Natural killer cell (primary cell): Measurements from ENCODE around the gene MOB4. TPM values are rescaled to one million over a fixed set of nuclear protein-coding genes. Genes with fewer than 3 reads are reported as not detected.
A peak's percentile ranks its signal among the peaks of the same experiment; 100 is the strongest.

Source experiments
- ATAC-seq, 3 donors: fragments of 150-1000 bp in 2 of 3; fragments of 200-7000 bp in 1 of 3; cut with Tn5 transposase; 1 replicate in 1 of 3; 2 replicates in 2 of 3; pipeline ENCODE4 v1.10.0; 2021; ENCODE audit warnings: mild to moderate bottlenecking in 2 of 3, moderate library complexity in 2 of 3
- DNase-seq, 2 donors: peaks; one replicate each; pipeline versions ENCODE4 v3.0.0 to v3.0.0-alpha.2; 2013 to 2021; ENCODE audit warnings: mixed read lengths in 1 of 2
- H3K27ac ChIP-seq: one replicate; pipeline ENCODE4 v1.5.1; 2013; ENCODE audit warnings: mild to moderate bottlenecking, low read length
- H3K27me3 ChIP-seq: one replicate; pipeline ENCODE4 v1.6.1; 2013; ENCODE audit warnings: low read length; ENCODE audit not compliant: control insufficient read depth, insufficient read depth
- H3K36me3 ChIP-seq: one replicate; pipeline ENCODE4 v1.6.1; 2013; ENCODE audit warnings: low read length; ENCODE audit not compliant: control insufficient read depth, insufficient read depth
- H3K4me1 ChIP-seq: one replicate; pipeline ENCODE4 v1.6.1; 2013; ENCODE audit warnings: low read length; ENCODE audit not compliant: control insufficient read depth, insufficient read depth
- H3K4me3 ChIP-seq: one replicate; pipeline ENCODE4 v1.5.1; 2013; ENCODE audit warnings: low read length
- H3K9me3 ChIP-seq: one replicate; pipeline ENCODE4 v1.6.1; 2013; ENCODE audit warnings: low read length; ENCODE audit not compliant: control insufficient read depth, insufficient read depth
- H3K27ac Mint-ChIP-seq, 2 donors: one replicate each; pipeline ENCODE4 v1.8.0; 2022; ENCODE audit warnings: mild to moderate bottlenecking in 2 of 2, mixed read lengths in 2 of 2, moderate library complexity in 1 of 2
- H3K27me3 Mint-ChIP-seq, 2 donors: one replicate each; pipeline ENCODE4 v1.8.0; 2022; ENCODE audit warnings: low read depth in 2 of 2, mixed read lengths in 2 of 2
- H3K36me3 Mint-ChIP-seq: one replicate; pipeline ENCODE4 v1.8.0; 2022; ENCODE audit warnings: mixed read lengths
- H3K4me1 Mint-ChIP-seq, 2 donors: one replicate each; pipeline ENCODE4 v1.8.0; 2022; ENCODE audit warnings: mixed read lengths in 2 of 2
- H3K4me3 Mint-ChIP-seq: one replicate; pipeline ENCODE4 v1.8.0; 2022; ENCODE audit warnings: mild to moderate bottlenecking, moderate library complexity, mixed read lengths
- H3K9me3 Mint-ChIP-seq, 2 donors: one replicate each; pipeline ENCODE4 v1.8.0; 2022; ENCODE audit warnings: mixed read lengths in 2 of 2
- WGBS: methylation state at CpG from one replicate; pipeline ENCODE4 v1.1.7; 2013; ENCODE audit warnings: missing lambda C conversion rate; ENCODE audit not compliant: insufficient coverage; 5-methylcytosine and 5-hydroxymethylcytosine counted together
- intact Hi-C: fragments of 100-400 bp; cut with micrococcal nuclease; formaldehyde crosslinking; loops from one replicate; pipeline ENCODE4 v1.14.2; 2022
- total RNA-seq, 4 donors: library from RNA; stranded (reverse); fragments of 120-200 nt in 1 of 4; gene quantifications; one replicate each; pipeline versions ENCODE4 v1.2.3 to v1.2.4, GENCODE V29; 2013 to 2022
- TF ChIP-seq, protein P1 (sequence below): fragments of 200-600 bp; IDR thresholded peaks from one replicate; pipeline ENCODE4 v1.8.0; 2022; ENCODE audit warnings: antibody characterized with exemption

Gene MOB4
- total RNA-seq, 3 donors from 2014 or later (not counting 1 experiment from before 2014, with no cell fraction given): 27.1 to 40.0 (median 34.9) TPM

DNA sequence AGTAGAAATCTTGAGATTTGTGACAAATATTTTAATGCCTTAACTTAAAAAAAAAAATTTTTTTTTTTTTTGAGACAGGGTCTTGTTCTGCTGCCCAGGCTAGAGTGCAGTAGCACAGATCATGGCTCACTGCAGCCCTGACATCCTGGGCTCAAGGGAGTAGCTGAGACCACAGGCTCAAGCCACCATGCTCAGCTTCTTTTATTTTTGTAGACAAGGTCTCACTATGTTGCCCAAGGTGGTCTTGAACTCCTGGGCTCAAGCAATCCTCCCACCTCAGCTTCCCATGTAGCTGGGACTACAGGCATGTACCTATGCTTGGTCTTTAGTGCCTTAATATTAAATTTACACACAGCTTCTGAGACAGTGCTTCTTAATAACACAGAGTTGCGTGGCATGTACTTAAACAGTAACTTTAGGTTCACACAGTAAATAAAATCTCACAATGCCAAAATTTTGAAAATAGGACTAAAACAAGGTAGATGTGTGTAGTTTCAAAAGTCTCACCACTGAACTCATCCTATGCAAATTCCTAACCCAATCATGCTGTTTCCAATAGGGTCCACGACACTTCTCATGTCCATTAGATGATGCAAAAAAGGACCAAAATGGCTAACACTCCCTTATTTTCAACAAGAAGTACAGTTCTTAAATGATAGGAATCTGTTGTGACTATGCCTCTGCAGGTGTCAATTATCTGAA lies 20.3 kb upstream of the MOB4 start:
- H3K4me1 ChIP-seq: peaks cover 13% of the 10 kb centered on the region
- WGBS: 75% methylated on average over 1 of the region's 2 CpGs
- Mint-ChIP-seq H3K36me3 (peaks cover 7% of the 10 kb centered on the region), H3K9me3 (no peaks in the 10 kb centered on the region), H3K27me3 (no peaks in the 10 kb centered on the region), H3K4me3 (no peak overlapping the region), H3K27ac (peak overlapping the region in 1 of 2 donors; percentile 41), H3K4me1 (peaks cover 21 to 29% of the 10 kb centered on the region in 2 donors)
- TF ChIP-seq, protein P1, sequence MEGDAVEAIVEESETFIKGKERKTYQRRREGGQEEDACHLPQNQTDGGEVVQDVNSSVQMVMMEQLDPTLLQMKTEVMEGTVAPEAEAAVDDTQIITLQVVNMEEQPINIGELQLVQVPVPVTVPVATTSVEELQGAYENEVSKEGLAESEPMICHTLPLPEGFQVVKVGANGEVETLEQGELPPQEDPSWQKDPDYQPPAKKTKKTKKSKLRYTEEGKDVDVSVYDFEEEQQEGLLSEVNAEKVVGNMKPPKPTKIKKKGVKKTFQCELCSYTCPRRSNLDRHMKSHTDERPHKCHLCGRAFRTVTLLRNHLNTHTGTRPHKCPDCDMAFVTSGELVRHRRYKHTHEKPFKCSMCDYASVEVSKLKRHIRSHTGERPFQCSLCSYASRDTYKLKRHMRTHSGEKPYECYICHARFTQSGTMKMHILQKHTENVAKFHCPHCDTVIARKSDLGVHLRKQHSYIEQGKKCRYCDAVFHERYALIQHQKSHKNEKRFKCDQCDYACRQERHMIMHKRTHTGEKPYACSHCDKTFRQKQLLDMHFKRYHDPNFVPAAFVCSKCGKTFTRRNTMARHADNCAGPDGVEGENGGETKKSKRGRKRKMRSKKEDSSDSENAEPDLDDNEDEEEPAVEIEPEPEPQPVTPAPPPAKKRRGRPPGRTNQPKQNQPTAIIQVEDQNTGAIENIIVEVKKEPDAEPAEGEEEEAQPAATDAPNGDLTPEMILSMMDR: no peak
- H3K36me3 ChIP-seq: peaks cover 67% of the 10 kb centered on the region
- H3K9me3 ChIP-seq: no peaks in the 10 kb centered on the region
- H3K27me3 ChIP-seq: no peaks in the 10 kb centered on the region
- no peak overlapping the region for H3K4me3 ChIP-seq
- DNase-seq (no peak), ATAC-seq (no peak)
- intact Hi-C loops: no loop called here
- H3K27ac ChIP-seq: no peak overlapping the region

DNA sequence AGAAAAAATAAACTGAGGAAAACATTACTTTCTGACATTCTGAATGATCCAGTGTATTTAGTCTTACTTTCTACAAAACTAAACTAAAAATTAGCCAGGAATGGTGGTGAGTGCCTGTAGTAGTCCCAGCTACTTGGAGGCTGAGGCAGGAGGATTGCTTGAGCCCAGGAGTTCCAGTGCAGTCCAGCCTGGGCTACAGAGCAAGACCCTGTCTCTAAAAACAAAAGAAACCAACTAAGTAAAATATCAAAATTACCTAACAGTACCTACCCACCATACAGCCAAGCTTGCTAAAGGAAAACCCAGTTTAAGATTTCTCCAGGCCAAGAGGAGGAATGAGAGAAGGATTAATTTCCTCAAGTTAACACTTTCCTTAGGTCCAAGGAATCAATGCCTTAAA lies 19.2 kb upstream of the MOB4 start:
- intact Hi-C loops: no loop called here
- Mint-ChIP-seq H3K27ac (peak overlapping the region in 1 of 2 donors; percentile 94), H3K9me3 (no peaks in the 10 kb centered on the region), H3K4me1 (peaks cover 32 to 40% of the 10 kb centered on the region in 2 donors), H3K4me3 (peak overlapping the region; percentile 21), H3K36me3 (peaks cover 7% of the 10 kb centered on the region), H3K27me3 (no peaks in the 10 kb centered on the region)
- TF ChIP-seq, protein P1: no peak
- Histone ChIP-seq H3K27me3 (no peaks in the 10 kb centered on the region), H3K4me1 (peaks cover 21% of the 10 kb centered on the region), H3K27ac (no peak overlapping the region), H3K9me3 (no peaks in the 10 kb centered on the region), H3K36me3 (peaks cover 57% of the 10 kb centered on the region), H3K4me3 (no peak overlapping the region)
- no peak for ATAC-seq
- DNase-seq: no peak

DNA sequence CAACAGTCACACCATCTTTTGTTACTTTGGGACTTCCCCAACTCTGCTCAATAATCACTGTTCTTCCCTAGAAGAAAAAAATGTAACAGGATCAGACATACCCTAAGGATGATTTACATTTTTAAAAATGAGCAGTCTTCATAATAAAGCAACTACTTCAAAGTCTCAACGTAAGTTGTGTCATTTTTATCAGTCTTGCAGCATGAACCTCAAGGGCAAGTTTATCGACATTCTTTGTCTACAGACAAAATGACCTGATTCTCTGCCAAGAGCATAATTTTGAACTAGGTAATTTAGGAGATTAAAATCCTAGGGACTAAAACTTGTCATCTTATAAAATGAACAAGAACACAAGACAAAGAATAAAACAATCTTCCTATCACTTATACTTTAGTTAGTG lies 18.5 kb upstream of the MOB4 start:
- WGBS: 61% methylated on average over 2 of the region's 2 CpGs
- Mint-ChIP-seq H3K27ac (peak overlapping the region; percentile 94), H3K4me3 (peak overlapping the region; percentile 88), H3K4me1 (peaks cover 37 to 46% of the 10 kb centered on the region in 2 donors), H3K27me3 (no peaks in the 10 kb centered on the region), H3K36me3 (peaks cover 7% of the 10 kb centered on the region), H3K9me3 (no peaks in the 10 kb centered on the region)
- DNase-seq (no peak), ATAC-seq (no peak)
- H3K27ac ChIP-seq: no peak overlapping the region
- no peaks in the 10 kb centered on the region for H3K27me3 ChIP-seq
- TF ChIP-seq, protein P1: no peak
- no peak overlapping the region for H3K4me3 ChIP-seq
- H3K9me3 ChIP-seq: no peaks in the 10 kb centered on the region
- H3K4me1 ChIP-seq: peaks cover 26% of the 10 kb centered on the region
- peaks cover 55% of the 10 kb centered on the region for H3K36me3 ChIP-seq
- intact Hi-C loops: no loop called here
